Retinal pigment epithelial cell (primary cell): ENCODE measurements around the gene ITIH2.
"Not testable (repeated sequence)": the region's sequence is repeated elsewhere in the genome, so short reads cannot be mapped to it uniquely, and the experiment has no call there.

Experiments
- DNase-seq: peaks from one replicate; pipeline ENCODE4 v3.0.0-alpha.2; 2010; ENCODE audit warnings: low read depth
- H3K4me3 ChIP-seq: 2 replicates; pipeline ENCODE4 v1.5.1; 2011; ENCODE audit warnings: mild to moderate bottlenecking, low read length, control low read depth, moderate library complexity
- CTCF ChIP-seq: conservative IDR thresholded peaks from 2 replicates; pipeline ENCODE4 v1.5.1; 2011; ENCODE audit warnings: low read depth, low read length, control low read depth, inconsistent platforms

The ITIH2 gene

GRCh38 chr10:7707102-7707501 lies 4.0 kb downstream of the ITIH2 start:
- no peak overlapping the region for H3K4me3 ChIP-seq
- no peak for DNase-seq
- no peak for TF ChIP-seq CTCF

- TF ChIP-seq CTCF, result no peak
- H3K4me3 ChIP-seq, result no peak overlapping the region
- DNase-seq, result no peak
Measured at GRCh38 chr10:7707858-7708622, 4.9 kb downstream of the ITIH2 start.

GRCh38 chr10:7708832-7709231 lies 5.7 kb downstream of the ITIH2 start:
- no peak for TF ChIP-seq CTCF
- no peak overlapping the region for H3K4me3 ChIP-seq
- no peak for DNase-seq

GRCh38 chr10:7710446-7710845 lies 7.3 kb downstream of the ITIH2 start:
- TF ChIP-seq CTCF, result no peak
- no peak for DNase-seq
- H3K4me3 ChIP-seq, result no peak overlapping the region

GRCh38 chr10:7711075-7711474 lies 8.0 kb downstream of the ITIH2 start:
- H3K4me3 ChIP-seq, DNase-seq: not testable (repeated sequence)

GRCh38 chr10:7715515-7715914 lies 12.4 kb downstream of the ITIH2 start:
- TF ChIP-seq CTCF, result no peak
- no peak overlapping the region for H3K4me3 ChIP-seq
- no peak for DNase-seq

- no peak overlapping the region for H3K4me3 ChIP-seq
- no peak for TF ChIP-seq CTCF
- no peak for DNase-seq
Measured at GRCh38 chr10:7717767-7718166, 14.7 kb downstream of the ITIH2 start.

- DNase-seq, result no peak
- H3K4me3 ChIP-seq, result no peak overlapping the region
- TF ChIP-seq CTCF, result no peak
Measured at GRCh38 chr10:7718685-7719084, 15.6 kb downstream of the ITIH2 start.
